Measurements from ENCODE around the gene FAM240B. TPM values are rescaled to one million over a fixed set of nuclear protein-coding genes. Genes with fewer than 3 reads are reported as not detected.

Gene FAM240B
- total RNA-seq, 1 donor from 2014 or later, result not detected

DNA sequence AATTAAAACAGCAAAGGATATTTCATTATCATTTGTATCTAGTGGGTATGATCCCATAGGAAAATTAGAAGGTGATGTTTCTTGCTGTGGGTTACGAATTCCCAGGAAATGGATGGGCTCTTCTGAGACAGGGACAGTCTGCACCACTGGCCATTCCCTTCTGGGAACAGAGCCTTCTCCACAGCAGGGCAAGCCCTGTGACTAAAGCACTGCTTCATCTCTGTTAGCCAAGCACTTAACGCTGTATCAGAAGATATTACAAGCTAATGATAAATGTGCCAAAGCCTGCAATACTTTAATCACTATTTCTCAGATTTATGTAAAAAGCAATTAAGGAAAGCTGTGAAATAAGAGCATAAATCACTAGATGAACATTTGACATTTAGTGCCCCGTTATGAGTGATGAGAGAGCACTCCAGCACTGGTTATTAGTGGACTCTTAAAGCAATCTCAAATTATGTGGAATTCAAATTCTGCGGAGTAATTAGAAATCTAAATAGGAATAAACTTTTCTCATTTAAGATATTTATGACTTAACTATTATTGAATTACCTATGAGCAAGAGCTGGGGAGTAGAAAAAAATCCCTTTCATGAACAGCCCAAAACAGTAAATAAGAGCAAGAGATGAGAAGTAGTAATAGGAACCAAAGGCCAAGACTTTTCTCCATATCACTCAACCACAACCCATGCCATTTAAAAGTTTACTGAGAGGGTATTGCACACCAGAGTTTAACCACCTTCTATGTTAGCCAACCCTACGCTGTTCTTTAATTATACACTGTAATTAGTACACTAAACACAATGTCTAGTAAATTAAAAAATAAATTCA lies 49.2 kb downstream of the FAM240B start:
- DNase-seq (ENCODE audit: low spot score), result no peak

DNA sequence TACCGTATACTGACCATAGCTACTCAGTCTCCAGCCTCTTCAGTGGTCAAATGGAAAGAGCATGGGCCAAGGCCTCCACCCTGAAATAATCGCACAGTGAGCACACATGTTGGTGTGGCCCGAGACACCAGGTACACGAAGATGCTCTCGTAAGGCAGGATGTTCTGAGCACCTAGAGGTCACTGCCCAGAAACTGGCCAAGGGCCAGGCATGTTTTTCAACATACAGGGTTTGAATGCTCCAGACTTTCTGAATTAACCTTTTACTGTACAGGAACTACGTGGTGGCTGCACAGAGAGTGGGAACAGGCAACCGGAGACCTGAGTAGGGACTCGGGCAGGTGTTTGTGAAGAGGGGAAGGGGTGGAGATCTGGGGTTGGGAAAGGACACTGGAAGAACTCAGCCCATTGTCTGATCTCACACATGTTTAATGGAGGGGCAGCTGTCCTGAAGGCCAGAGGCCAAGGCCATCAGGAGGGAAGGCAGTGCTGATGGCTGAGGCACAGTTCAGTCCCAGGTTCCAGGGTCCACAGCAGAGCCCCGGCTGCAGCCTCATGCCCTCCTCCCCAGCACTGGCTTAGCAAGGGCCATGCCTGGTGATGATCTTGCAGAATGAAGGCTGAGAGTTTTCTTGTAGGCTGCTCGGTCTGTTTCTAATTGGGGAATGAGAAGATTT lies 51.0 kb downstream of the FAM240B start:
- no peak for DNase-seq (ENCODE audit: low spot score)

DNA sequence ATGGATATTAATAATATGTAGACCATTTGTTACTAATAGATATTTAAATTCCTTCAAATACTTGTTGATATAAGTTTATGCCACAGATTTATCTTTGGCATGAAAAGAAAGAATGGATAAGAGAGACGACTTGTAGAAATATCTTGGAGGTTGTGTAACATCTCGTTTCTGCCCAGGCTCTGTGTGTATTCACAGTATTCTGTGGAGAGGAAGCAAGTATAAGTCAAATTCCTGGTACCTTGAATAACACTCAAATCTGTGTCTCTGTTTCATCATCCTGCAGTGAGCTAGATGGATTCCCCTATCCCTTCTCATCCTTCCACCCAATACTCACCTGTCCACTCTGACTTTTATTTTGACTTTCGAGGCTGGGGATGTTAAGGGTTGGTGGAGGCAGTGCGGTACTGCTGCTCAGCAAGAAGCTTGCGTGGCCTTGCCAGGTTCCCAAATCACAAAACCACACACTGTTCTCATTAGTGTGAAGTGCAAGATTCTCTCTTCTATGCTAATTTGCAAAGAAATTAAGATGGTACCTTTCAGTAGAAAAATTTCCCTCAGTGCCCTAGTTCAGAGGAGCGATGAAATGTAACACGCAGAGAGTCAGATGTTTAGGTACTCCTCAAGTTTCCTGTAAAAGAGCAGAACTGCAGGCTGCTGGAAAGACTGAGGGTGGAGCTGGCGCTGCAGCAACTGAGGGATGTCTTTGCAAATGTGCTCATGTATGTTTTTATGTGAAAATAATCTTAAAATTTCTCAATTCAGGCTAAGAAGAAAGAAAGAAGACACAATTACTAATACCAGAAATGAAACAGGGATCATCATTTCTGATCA lies 57.0 kb downstream of the FAM240B start:
- no peak for DNase-seq (ENCODE audit: low spot score)

DNA sequence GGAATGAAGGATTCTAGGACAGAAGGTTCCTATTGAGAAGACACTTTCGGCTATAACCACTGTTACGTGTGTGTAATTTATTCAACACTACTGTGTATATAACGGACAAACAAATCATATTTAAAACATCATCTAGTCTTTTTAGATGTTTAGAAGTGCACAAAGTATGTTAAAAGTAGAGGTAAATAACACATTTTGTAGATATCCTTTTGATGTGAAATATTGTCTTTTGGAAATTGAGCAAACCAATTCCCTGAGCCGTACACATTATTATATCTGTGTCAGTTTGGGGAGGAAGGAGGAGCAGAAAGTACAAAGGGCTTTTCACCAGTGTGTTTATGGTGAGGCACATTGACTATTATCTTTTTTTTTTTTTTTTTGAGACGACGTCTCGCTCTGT lies 60.4 kb downstream of the FAM240B start:
- no peak for DNase-seq (ENCODE audit: low spot score)

DNA sequence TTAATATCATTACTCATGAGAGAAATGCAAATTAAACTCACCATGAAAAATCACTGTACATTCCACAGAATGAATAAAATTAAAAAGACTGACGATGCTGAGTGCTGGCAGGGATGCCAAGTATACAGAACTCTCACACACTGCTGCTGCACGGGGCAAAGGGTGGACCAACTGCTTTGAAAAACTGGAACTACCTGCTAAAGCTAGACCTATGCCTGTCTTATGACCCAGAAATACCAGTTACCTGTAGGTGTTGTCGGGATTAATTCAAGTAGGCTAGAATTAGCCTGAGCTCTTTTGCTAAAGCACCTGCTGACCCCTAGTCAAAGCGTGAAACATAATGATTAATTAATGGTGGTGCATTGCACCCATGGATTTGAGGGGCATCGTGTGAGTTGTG lies 63.0 kb downstream of the FAM240B start:
- no peak for DNase-seq (ENCODE audit: low spot score)

DNA sequence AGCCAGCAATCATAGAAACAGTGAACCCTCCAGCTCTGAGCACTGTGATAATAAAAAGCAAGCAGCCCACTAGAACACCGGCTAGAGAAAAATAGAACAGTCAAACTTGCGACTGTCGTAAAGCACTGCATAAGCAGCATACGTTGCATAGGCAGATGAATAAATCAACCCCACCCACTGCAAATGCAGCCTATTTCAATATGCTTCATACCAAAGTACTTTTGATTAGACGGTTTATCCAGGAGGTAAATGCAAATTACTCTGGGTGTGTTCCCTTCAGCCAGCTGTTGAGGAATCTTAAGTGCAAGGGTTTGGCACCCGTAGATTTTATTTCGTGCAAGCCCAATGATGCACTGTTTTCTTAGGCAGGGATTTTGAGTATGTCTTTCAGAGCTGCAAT lies 67.4 kb downstream of the FAM240B start:
- DNase-seq (ENCODE audit: low spot score), result no peak

DNA sequence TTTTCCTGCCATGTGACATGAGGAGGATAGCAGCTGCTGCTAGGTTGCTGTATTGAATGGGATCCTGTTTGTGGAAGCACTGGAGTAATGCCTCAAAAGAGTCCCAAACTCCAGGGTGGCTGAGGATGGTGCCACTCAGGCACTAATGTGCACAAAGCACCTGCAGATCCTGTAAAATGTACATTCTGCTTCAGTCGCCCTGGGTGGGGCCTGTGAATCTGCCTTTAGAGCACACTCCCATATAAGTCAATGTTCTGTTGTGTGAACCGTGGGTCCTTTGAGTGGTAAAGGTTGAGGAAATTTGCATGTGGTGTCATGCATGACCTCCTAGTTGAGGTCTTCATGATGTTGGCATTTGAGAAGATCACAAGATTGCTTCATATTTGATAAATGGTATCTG lies 67.9 kb downstream of the FAM240B start:
- no peak for DNase-seq (ENCODE audit: low spot score)

DNA sequence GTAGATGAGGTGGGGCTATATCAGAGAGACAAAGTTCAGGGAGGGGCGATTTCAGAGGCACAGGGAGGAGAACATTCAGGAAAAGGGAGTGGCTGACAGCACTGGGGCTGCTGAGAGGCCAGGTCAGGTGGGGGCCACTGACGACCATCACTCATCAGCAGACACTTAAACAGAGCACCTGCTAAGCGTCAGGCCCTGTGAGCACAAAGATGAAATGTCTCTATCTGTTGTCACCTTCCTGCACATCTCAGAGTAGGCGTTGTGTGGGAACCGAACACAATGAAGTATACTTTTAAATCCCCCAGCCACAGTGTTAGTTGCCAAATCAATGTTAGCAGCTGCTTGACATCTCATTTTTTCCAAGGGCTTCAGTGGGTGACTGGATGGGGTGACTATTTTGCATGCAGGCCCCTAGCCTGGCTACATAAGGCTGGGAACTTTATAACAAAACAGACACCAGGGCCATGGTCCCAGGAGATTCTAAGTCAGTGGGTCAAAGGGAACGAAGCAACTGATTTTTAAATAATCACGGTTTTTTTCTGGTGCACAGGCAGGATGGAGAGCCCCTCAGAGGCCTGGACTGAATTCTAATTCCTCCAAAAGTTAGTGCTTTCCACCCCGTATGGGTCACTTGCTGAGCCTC lies 68.4 kb downstream of the FAM240B start:
- no peak for DNase-seq (ENCODE audit: low spot score)

DNA sequence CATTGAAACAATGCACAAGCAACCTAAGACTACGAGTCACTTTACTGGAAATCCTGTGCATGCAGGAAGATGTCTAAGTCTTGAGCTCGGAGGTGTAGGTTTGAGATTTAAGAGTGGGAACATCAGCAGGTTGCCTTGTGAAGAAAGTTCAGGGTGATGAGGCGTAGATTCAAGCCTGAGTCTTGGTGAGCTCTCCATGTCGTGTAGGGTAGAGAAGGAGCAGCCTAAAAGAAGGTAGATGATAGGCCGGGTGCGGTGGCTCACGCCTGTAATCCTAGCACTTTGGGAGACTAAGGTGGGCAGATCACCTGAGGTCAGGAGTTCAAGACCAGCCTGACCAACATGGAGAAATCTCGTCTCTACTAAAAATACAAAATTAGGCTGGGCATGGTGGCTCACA lies 69.4 kb downstream of the FAM240B start:
- no peak for DNase-seq (ENCODE audit: low spot score)

DNA sequence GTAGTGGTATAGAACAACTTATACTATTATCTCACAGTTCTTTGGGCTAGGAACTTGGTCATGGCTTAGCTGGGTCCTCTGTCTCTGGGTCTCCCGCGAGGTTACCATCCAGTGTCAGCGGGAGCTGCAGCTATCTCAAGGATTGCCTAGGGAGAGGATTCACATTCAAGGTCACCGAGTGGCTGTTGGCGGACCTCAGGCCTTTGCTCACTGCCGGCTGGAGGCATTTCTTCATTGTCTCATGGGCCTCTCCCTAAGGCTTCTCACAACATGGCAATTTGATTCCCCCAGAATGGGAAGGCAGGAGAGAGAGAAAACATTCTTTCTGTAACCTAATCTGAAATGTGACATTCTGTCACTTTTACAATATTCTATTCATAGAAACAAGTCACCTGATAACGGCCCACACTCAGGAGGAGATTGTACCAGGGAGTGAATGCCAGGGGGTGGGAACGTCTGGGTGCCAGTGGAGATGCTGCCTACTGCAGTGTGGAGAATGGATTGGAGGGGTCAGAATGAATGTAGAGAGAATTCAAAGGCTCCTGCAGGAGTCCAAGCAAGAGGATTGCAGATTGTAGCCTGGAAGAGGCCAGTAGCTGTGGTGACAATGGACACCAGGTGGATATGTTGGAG lies 70.1 kb downstream of the FAM240B start:
- DNase-seq (ENCODE audit: low spot score), result no peak

DNA sequence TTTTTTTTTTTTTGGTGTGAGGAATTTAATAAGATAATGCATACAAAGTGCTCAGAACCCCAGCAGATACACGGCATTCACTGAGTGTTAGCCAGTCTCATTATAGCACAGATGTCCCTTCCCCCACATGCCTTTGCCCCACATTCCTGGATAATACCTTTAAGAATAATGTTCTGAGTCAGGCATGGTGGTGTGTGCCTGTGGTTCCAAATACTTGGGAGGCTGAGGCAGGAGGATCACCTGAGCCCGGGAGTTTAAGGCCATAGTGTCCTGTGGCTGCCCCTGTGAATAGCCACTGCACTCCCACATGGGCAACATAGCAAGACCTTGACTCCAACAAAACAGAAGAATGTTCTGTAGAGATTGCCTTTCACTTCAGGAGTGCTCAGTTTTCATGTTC lies 75.3 kb downstream of the FAM240B start:
- DNase-seq (ENCODE audit: low spot score), result no peak

Other genes starting within 250 kb of the FAM240B start
- gene ANKRD18A, start 99.5 kb downstream of the FAM240B start, total RNA-seq, result 11.8 TPM